GM18867 (cell line): ENCODE measurements around the gene BCR.
A peak's percentile ranks its signal among the peaks of the same experiment; 100 is the strongest.

Source experiments
- ATAC-seq: cut with Tn5 transposase; IDR thresholded peaks from one replicate; pipeline ENCODE4 v1.9.1; 2021; ENCODE audit warnings: mild to moderate bottlenecking, moderate library complexity; ENCODE audit not compliant: unreplicated experiment

The BCR gene

DNA sequence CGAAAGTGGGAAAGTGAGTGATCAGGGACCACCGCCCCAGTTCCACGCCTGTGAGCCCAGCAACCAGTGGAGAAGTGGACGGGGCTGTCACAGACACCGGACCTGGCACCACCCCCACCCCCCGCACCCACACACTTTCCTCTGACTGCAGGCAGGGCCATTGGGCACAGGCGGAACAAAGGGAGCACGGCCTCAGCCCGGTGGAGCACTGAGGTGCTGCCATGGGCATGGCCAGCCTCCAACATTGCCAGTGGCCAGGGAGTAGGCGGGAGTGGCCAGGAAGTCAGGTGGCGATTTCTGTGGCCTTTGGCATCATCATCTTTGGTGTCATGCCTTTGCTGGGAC is 78.5 kb downstream of the BCR start:
- no peak for ATAC-seq

- ATAC-seq, result no peak
Observed at GRCh38 chr22:23259916-23260644, 79.8 kb downstream of the BCR start.

GRCh38 chr22:23260645-23261581 is 80.6 kb downstream of the BCR start:
- no peak for ATAC-seq

DNA sequence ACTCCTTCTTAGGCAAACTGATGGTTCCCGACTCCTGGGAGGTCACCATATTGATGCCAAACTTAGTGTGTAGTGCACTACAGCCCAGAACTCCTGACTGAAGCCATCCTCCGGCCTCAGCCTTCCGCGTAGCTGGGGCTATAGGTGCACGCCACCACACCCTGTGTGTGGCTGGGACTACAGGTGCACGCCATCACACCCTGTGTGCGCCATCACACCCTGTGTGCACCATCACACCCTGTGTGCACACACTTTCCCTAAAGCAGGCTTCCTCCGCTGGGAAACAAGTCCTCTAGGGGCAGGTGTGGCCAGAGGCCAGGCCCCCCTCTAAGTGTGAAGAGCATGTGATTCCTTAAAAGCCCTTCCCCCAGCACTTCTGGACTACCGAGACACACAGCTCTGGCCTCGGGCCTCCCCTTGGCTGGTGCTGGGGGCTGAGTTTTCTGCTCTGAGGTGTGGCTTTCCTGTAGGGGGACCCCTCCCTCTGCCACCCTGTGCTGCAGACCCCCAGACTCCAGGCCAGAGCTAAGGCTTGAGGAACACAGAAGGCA is 81.7 kb downstream of the BCR start:
- no peak for ATAC-seq

DNA sequence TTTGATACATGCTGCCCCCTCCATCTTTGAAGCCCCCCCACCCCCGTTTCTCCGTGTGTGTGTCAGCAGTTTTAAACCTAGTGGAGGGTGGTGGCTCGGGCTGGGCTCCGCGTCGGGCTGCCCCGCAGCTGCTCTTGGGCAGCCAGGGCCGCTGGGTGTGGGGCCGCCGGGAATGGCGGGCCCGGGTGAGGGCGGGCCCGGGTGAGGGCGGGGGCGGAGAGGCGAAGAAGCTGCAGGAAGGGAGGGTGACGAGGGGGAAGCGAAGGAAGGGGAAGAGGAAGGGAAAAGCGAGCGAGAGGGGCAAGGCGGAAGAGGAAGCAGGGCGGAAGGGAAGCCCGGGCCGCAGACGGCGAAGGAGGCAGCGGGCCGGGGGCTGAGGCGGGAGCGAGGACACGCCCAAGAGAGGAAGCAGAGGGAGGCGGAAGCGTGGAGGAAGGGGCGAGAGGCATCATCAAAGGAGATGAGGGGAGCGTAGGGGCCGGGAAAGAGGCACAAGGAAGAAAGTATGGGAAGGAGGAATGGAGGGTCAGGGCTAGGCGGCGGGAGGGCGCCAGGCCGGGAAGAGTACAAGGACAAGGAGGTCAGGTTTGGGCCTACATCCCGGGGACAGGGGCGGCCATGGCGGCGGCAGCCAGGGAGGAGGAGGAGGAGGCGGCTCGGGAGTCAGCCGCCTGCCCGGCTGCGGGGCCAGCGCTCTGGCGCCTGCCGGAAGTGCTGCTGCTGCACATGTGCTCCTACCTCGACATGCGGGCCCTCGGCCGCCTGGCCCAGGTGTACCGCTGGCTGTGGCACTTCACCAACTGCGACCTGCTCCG is 82.4 kb downstream of the BCR start:
- no peak for ATAC-seq

DNA sequence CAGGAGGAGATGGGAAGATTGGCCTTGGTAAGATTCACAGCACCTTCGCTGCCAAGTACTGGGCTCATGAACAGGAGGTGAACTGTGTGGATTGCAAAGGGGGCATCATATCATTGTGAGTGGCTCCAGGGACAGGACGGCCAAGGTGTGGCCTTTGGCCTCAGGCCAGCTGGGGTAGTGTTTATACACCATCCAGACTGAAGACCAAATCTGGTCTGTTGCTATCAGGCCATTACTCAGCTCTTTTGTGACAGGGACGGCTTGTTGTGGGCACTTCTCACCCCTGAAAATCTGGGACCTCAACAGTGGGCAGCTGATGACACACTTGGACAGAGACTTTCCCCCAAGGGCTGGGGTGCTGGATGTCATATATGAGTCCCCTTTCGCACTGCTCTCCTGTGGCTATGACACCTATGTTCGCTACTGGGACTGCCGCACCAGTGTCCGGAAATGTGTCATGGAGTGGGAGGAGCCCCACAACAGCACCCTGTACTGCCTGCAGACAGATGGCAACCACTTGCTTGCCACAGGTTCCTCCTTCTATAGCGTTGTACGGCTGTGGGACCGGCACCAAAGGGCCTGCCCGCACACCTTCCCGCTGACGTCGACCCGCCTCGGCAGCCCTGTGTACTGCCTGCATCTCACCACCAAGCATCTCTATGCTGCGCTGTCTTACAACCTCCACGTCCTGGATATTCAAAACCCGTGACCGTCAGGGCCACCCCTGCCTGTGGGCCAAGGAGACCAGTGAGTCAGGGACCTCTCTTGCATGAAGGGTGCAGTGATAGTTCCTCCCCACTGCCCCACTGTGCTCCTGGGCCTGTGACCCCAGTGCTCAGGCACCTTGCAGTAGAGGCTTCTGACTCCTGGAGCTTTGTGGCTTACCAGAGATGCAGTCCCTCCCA is 83.6 kb downstream of the BCR start:
- peak; percentile 92 for ATAC-seq

- ATAC-seq, result peak; percentile 6
Observed at GRCh38 chr22:23264610-23265367, 84.5 kb downstream of the BCR start.

- ATAC-seq, result no peak
Observed at GRCh38 chr22:23265368-23265700, 85.0 kb downstream of the BCR start.

GRCh38 chr22:23266780-23267179 is 86.5 kb downstream of the BCR start:
- ATAC-seq, result no peak

DNA sequence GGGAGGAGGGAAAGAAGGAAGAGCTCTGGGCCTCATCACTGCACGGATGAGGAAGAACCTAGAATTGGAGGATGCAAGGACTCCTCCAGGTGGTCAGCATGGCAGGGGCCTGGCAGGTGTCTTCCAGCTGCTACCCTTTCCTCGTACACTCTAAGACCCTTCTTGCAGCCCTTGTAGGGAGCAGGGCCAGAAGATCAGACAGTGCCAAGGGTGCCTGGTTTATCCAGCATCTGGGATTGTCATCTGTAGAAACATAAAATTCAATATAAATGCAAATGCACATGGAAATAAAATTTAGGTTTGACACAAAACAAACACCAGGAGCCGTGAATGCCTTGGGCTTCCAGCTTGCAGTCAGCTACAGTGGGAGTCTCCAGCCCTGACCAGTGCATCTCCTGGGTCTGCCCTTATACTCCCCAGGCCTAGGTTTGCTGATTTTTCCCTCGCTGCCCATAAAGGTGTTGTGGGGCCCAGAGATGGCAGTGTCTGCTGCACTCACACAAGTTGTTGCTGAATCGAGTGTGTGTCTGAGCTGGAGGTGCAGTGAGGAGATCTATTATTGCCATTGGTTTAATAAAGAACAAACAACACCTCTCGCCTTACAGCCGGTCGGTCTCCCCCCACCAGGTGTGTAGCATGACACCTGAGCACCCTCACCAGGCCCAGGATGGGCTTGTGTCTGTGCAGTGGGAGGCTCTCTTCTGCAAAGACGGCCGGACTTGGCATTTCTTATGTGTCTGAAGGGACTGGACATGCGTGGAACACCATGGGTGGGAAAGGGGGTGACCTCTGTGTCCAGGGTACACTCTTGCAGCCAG is 87.1 kb downstream of the BCR start:
- no peak for ATAC-seq

GRCh38 chr22:23268139-23268712 is 87.9 kb downstream of the BCR start:
- no peak for ATAC-seq

- no peak for ATAC-seq
Observed at GRCh38 chr22:23268877-23269276, 88.6 kb downstream of the BCR start.

DNA sequence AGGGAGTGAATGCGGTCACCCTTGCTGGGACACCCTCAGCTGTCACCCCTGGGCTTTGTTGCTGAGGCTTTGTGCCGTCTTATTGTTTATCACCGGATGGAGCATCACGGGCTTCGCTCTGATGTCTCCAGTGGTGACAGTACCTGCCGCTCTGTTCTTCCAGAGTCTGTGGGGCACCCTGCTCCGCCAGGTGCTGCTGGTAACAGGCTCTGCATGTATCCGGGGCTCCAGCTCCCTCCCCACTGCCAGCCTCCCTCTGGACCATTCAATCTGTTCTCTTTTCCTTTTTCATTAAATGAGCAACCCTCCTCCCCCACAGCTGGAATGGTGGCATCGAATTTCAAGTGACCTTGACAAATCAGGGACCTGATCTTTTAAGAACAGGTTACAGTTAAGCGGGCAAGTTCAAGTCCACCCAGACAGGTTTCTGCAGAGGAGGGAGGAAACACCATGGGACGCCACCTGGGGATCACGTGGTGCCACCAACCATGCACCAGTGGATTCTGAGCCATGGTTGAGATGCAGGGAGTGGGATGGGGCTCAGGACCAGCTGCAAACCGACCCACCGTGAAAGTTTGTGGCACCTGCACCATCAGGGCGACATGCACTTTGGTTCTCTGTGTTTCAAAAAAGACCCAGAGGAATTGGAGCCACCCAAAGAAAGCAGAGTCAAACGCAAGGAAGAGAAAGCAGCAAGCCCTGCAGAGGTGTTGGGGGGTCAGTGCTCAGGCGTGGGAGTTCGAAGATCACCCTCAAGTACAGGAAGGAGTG is 89.3 kb downstream of the BCR start:
- ATAC-seq, result no peak

- ATAC-seq, result no peak
Observed at GRCh38 chr22:23270212-23270733, 90.0 kb downstream of the BCR start.

DNA sequence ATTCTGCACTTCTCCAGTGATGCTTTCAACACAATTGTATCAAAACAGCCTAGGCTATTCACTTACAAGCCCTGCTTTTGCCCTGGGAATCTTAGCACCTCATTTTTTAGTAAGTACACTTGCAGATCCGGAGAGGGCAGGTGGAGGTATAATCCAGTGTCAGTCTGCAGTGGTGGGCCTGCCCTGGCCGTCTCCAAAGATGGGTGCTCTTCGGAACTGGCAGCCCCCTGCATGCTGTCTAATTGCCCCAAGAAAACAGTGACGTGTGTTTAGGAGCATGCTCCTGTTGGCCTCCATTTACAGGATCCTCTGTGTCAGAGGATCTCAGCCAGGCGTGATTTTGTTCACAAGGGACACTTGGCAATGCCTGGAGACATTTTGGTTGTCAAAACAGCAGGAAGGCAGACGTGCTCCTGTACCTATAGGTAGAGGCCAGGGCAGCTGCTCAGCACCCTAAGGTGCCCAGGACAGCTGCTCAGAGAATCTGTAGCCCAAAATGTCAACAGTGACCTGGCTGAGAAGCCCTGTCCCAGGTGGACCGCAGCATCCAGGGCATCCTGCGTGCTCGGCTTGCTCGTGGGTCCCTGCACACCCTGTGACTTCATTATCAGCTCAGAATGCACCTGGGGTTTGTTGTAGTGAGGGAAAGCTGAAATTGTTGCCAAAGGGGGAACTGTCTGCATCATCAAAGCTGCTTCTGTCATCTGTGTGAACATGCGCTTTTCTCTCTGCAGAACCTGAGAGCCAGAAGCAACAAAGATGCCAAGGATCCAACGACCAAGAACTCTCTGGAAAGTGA is 90.7 kb downstream of the BCR start:
- no peak for ATAC-seq

GRCh38 chr22:23271597-23271908 is 91.2 kb downstream of the BCR start:
- ATAC-seq, result no peak

GRCh38 chr22:23272371-23272770 is 92.1 kb downstream of the BCR start:
- ATAC-seq, result no peak
